GM23338 (cell line): ENCODE results near the gene NLRP6.

Source experiments
- CREB1 ChIP-seq: fragments of 250-450 bp; sonication (Bioruptor Pico); IDR thresholded peaks from 2 replicates; pipeline ENCODE4 v1.5.0; 2020; ENCODE audit warnings: low read depth, mild to moderate bottlenecking, moderate library complexity
- EZH2 ChIP-seq: fragments of 200-600 bp; sonication (generic); IDR thresholded peaks from one replicate; pipeline ENCODE4 v1.8.0; 2017; ENCODE audit warnings: antibody characterized with exemption, mild to moderate bottlenecking, low read depth; ENCODE audit not compliant: unreplicated experiment
- EZH2phosphoT487 ChIP-seq: fragments of 200-600 bp; sonication (generic); IDR thresholded peaks from one replicate; pipeline ENCODE4 v1.8.1; 2018; ENCODE audit warnings: antibody characterized with exemption; ENCODE audit not compliant: unreplicated experiment
- POLR2AphosphoS5 ChIP-seq: IDR thresholded peaks from 2 replicates; pipeline ENCODE4 v1.6.1; 2016; ENCODE audit warnings: antibody characterized with exemption, low read depth
- ZNF114 ChIP-seq: fragments of 250-450 bp; sonication (Bioruptor Pico); IDR thresholded peaks from 2 replicates; pipeline ENCODE4 v1.5.0; 2020; ENCODE audit warnings: mild to moderate bottlenecking, moderate library complexity
- ZNF331 ChIP-seq: fragments of 250-450 bp; sonication (Bioruptor Pico); IDR thresholded peaks from 2 replicates; pipeline ENCODE4 v1.5.0; 2020; ENCODE audit warnings: low read depth, mild to moderate bottlenecking, moderate library complexity
- TF ChIP-seq, protein P1 (sequence below), 2 experiments: fragments of 200-600 bp in 1 of 2; sonication (generic) in 1 of 2; conservative IDR thresholded peaks; 2 replicates each; pipeline versions ENCODE4 v1.5.1 to v1.6.1; 2016 to 2017; ENCODE audit warnings: antibody characterized with exemption in 2 of 2, low read depth in 2 of 2, mild to moderate bottlenecking in 2 of 2, moderate library complexity in 1 of 2
- TF ChIP-seq, protein P2 (sequence below): IDR thresholded peaks from one replicate; pipeline ENCODE4 v1.6.1; 2018; ENCODE audit warnings: antibody characterized with exemption; ENCODE audit not compliant: unreplicated experiment
- TF ChIP-seq, protein P3 (sequence below): IDR thresholded peaks from 2 replicates; pipeline ENCODE4 v1.6.1; 2016; ENCODE audit warnings: antibody characterized with exemption

DNA sequence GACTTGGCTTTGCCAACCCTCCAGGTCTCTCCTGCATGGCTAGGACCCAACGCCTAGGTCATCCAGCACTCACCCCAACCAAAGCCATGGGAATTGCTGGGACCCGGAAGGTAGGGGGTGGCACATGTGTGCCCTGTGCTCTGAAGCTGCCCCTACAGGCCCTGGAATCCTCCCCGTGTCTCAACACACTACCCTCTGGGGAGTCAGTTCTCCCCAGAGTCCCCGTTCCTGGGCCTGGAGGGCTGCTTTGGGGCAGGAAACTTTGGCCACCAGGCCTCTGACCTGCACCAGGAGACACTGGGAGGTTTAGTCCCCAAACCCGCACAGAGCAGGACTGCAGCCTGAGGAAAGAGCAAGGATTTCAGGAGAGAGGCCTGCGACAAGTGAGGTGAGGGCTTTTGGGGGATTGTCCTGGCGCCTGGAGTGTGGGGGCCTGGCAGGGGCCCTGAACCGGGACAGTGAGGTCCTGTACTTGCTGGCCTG is 35.1 kb downstream of the NLRP6 start:
- TF ChIP-seq EZH2: no peak
- no peak for TF ChIP-seq POLR2AphosphoS5
- TF ChIP-seq, protein P1, sequence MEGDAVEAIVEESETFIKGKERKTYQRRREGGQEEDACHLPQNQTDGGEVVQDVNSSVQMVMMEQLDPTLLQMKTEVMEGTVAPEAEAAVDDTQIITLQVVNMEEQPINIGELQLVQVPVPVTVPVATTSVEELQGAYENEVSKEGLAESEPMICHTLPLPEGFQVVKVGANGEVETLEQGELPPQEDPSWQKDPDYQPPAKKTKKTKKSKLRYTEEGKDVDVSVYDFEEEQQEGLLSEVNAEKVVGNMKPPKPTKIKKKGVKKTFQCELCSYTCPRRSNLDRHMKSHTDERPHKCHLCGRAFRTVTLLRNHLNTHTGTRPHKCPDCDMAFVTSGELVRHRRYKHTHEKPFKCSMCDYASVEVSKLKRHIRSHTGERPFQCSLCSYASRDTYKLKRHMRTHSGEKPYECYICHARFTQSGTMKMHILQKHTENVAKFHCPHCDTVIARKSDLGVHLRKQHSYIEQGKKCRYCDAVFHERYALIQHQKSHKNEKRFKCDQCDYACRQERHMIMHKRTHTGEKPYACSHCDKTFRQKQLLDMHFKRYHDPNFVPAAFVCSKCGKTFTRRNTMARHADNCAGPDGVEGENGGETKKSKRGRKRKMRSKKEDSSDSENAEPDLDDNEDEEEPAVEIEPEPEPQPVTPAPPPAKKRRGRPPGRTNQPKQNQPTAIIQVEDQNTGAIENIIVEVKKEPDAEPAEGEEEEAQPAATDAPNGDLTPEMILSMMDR (conservative IDR thresholded peaks at IDR 0.05; ENCODE audit: low read depth in 2 of 2): no peak
- no peak for TF ChIP-seq ZNF114 (CRISPR knock-in tag)
- TF ChIP-seq CREB1 (CRISPR knock-in tag): no peak
- TF ChIP-seq, protein P2, sequence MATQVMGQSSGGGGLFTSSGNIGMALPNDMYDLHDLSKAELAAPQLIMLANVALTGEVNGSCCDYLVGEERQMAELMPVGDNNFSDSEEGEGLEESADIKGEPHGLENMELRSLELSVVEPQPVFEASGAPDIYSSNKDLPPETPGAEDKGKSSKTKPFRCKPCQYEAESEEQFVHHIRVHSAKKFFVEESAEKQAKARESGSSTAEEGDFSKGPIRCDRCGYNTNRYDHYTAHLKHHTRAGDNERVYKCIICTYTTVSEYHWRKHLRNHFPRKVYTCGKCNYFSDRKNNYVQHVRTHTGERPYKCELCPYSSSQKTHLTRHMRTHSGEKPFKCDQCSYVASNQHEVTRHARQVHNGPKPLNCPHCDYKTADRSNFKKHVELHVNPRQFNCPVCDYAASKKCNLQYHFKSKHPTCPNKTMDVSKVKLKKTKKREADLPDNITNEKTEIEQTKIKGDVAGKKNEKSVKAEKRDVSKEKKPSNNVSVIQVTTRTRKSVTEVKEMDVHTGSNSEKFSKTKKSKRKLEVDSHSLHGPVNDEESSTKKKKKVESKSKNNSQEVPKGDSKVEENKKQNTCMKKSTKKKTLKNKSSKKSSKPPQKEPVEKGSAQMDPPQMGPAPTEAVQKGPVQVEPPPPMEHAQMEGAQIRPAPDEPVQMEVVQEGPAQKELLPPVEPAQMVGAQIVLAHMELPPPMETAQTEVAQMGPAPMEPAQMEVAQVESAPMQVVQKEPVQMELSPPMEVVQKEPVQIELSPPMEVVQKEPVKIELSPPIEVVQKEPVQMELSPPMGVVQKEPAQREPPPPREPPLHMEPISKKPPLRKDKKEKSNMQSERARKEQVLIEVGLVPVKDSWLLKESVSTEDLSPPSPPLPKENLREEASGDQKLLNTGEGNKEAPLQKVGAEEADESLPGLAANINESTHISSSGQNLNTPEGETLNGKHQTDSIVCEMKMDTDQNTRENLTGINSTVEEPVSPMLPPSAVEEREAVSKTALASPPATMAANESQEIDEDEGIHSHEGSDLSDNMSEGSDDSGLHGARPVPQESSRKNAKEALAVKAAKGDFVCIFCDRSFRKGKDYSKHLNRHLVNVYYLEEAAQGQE: no peak
- no peak for TF ChIP-seq ZNF331
- TF ChIP-seq EZH2phosphoT487: no peak
- TF ChIP-seq, protein P3, sequence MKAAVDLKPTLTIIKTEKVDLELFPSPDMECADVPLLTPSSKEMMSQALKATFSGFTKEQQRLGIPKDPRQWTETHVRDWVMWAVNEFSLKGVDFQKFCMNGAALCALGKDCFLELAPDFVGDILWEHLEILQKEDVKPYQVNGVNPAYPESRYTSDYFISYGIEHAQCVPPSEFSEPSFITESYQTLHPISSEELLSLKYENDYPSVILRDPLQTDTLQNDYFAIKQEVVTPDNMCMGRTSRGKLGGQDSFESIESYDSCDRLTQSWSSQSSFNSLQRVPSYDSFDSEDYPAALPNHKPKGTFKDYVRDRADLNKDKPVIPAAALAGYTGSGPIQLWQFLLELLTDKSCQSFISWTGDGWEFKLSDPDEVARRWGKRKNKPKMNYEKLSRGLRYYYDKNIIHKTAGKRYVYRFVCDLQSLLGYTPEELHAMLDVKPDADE: no peak
